Stimulated activated CD8-positive, alpha-beta memory T cell treated with anti-CD3 and anti-CD28 coated beads, Interleukin-4, amount 100 ng/mL, for 24 hours (primary cell): ENCODE results near the gene KLHL4.
"Not testable (repeated sequence)": the region's sequence is repeated elsewhere in the genome, so short reads cannot be mapped to it uniquely, and the experiment has no call there.

Experiments used
- DNase-seq: peaks from one replicate; pipeline ENCODE4 v3.0.0-alpha.2; 2020; ENCODE audit warnings: low read depth

The KLHL4 gene

DNA sequence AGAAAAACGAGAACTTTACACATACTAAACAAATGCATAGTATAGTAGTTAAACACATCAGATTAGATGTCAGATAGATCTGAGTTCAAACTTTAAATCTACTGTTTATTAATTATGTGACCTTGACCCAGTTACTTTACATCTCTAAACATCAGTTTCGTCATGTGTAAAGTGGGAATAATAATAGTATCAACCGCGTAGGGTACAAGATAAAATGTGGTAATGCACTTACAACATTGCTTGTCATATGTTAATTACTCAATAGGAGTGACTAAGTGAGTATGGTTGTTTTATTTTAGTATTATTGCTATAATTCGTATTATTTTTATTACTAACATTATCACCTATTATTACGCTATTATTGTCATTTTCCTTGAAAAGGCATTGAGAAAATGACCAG, 144.2 kb downstream of the KLHL4 start:
- no peak for DNase-seq

DNA sequence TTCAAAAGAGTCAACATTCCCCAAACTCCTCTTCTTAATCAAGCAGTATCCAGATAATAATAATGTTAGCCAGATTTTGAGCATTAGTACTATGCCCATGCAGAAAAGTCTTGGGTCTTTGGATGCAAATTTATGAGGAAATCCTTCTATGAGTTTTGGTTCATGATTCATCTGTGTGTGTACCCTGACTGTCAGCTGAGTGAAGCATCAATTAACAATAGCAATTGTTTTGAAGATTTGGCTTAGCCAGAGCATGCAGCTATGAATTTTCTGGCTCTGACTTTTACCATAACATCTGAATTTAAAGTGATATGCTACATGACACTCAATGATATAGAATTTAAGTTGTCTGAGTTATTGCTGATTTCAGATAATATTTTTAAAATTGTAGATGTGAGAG, 145.8 kb downstream of the KLHL4 start:
- no peak for DNase-seq

GRCh38 chrX:87664381-87664780, 146.8 kb downstream of the KLHL4 start:
- no peak for DNase-seq

DNA sequence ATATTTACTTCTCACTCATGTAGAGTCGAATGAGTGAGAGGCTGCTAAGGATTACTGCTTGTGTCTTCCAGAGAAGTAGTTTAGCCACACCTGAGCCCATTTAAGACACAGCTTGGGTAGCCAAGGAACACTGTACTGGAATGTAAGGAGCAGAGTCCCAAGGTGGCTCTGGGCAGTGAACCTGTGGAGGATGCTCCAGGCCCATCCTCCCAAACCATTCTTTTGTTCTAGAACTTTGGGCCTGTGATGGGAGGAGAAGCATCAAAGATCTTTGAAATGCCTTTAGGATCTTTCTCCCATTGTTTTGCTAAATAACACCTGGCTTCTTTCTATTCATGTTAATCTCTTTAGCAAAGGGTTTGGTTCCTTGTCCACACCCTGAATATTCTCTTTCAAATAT, 162.2 kb downstream of the KLHL4 start:
- no peak for DNase-seq

- DNase-seq = no peak
These were observed 170.1 kb downstream of the KLHL4 start for GRCh38 chrX:87687703-87688102.

GRCh38 chrX:87688113-87688748, 170.6 kb downstream of the KLHL4 start:
- not testable (repeated sequence) for DNase-seq

- DNase-seq = not testable (repeated sequence)
These were observed 171.6 kb downstream of the KLHL4 start for GRCh38 chrX:87689218-87689617.

- no peak for DNase-seq
These were observed 175.6 kb downstream of the KLHL4 start for GRCh38 chrX:87693204-87693603.

- DNase-seq = no peak
These were observed 179.8 kb downstream of the KLHL4 start for GRCh38 chrX:87697409-87697808.

GRCh38 chrX:87702795-87703194, 185.2 kb downstream of the KLHL4 start:
- no peak for DNase-seq

GRCh38 chrX:87703469-87703868, 185.9 kb downstream of the KLHL4 start:
- DNase-seq = not testable (repeated sequence)

DNA sequence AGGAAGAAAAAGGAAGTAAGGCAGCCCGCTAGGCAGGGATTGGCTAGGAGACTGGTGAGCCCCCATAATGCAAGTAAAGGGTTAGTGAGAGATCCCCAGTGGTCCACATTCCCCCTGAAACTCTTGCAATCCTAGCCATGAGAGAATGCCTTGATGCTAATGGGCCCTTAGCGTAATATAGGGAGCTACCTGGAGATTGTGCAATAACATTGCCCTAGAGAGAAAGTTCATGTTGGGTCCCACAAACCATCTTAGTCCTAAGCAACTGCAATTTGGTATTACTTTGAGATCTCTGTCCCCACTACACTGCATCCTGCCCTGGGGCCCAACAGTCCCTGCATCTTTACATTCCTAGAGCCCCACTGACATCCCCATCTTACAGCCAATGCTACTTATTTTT, 188.5 kb downstream of the KLHL4 start:
- no peak for DNase-seq

DNA sequence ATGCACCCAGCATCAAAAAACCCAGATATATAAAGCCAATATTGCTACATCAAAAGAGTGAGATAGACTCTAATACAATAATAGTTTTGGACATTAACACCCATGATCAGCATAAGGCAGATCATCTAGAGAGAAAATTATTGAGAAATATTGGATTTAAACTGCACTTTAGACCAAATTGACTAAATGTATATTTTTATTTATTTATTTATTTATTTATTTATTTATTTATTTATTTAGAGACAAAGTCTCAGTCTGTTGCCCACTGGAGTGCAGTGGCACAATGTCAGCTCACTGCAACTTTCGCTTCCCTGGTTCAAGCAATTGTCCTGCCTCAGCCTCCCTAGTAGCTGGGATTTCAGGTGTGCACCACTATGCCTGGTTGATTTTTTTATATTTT, 193.0 kb downstream of the KLHL4 start:
- no peak for DNase-seq
